Measurements from ENCODE around the gene HAND2.

Gene HAND2

DNA sequence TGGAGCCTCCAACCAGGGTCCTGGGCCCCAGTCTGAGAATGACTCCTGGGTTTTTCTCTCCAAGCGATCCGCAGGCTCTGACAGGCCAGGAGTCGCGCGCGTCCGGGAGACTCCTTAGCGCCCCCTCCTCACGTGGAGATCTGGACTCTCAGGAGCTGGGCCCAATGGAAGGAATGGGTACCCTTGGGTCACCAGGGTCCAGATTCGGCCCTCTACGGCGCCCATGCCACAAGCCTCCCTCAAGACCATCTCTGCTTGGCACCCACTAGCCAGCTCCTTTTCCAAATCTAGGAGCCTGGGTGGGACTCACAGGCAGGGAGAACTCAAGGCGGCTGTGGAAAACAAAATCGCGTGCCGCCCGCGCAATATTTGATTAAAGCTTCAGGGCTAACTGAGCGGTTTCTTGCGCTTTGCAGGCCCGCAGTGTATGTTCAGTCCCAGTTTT is 7.1 kb downstream of the HAND2 start:
- no peak for DNase-seq (ENCODE audit: extremely low read depth, low read depth)
- TF ChIP-seq, protein P1, sequence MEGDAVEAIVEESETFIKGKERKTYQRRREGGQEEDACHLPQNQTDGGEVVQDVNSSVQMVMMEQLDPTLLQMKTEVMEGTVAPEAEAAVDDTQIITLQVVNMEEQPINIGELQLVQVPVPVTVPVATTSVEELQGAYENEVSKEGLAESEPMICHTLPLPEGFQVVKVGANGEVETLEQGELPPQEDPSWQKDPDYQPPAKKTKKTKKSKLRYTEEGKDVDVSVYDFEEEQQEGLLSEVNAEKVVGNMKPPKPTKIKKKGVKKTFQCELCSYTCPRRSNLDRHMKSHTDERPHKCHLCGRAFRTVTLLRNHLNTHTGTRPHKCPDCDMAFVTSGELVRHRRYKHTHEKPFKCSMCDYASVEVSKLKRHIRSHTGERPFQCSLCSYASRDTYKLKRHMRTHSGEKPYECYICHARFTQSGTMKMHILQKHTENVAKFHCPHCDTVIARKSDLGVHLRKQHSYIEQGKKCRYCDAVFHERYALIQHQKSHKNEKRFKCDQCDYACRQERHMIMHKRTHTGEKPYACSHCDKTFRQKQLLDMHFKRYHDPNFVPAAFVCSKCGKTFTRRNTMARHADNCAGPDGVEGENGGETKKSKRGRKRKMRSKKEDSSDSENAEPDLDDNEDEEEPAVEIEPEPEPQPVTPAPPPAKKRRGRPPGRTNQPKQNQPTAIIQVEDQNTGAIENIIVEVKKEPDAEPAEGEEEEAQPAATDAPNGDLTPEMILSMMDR (IDR thresholded peaks at IDR 0.05; ENCODE audit: low read depth, low read length), result no peak

DNA sequence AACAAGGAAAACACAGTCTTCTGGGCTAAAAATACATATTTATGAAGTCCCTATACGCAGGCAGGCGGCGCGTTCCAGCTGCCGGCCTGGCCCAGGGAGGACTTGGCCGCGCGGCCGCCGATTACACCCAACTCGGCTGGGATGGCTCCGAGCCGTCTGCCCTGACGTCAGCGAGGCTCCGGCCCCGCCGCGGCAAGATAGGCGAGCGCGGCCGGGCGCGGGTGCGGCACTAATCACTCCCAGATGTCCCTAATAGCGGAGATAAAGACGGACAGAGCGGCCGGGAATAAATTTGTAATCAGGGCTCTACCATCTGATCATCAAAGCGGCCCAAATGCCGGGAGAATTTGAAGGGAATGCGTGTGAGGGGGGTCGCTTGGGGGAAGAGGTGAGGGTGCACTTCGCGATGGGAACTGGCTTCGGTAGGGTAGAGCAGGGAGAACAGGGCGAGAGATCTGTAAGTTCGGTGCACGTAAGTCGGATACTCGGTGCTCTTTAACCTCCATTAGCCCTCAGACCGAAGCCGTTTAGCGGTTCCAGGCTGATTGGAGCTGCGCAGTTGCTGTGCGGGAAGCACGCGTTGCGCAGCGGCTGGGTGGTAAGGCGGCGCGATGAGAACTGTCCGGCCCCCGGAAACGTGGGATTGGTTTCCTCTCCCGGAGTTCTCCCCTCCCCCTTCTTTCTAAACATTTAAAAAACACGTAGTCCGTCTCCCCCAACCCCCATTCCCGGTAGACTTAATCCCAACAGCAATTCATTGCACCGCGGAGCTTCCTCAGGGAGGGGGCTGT is 7.7 kb downstream of the HAND2 start:
- TF ChIP-seq, protein P1 (IDR thresholded peaks at IDR 0.05; ENCODE audit: low read depth, low read length), result peak; percentile 9; the same call in 1 of the 2 replicates
- peak; percentile 63 for DNase-seq (ENCODE audit: extremely low read depth, low read depth)

DNA sequence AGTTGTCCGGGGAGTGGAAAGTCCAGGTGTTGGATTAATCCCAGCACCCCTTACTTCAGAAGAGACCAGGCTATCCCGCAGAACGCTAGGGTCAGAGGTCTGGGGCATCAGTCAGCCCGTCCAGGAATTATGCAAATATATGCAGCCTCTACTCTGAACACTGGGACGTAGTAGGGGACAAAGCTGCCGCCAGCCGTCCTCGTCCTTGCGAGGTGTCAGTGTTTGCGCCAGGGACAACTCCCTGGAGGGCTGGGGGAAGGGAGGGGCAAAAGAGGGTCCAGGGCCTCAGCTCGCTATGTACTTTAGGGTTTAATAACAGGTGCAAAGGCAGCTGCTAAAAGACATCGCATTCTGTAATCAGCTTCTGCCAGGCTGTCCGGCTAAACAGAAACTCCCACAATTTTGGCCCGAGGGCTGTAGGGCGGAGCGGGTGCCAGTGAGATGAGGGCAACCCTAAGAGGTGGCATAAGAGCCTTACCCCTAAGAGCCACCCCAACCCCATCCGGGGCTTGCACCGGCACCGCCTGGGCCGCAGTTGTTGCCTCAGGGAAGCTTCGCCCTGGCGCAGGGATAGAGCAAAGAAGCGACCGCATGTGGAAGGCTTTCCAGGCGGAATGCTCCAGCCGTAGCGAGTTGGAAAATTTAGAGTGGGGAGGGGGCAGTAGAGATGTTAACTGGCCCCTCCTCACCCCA is 8.4 kb downstream of the HAND2 start:
- TF ChIP-seq, protein P1 (IDR thresholded peaks at IDR 0.05; ENCODE audit: low read depth, low read length), result no peak
- no peak for DNase-seq (ENCODE audit: extremely low read depth, low read depth)

DNA sequence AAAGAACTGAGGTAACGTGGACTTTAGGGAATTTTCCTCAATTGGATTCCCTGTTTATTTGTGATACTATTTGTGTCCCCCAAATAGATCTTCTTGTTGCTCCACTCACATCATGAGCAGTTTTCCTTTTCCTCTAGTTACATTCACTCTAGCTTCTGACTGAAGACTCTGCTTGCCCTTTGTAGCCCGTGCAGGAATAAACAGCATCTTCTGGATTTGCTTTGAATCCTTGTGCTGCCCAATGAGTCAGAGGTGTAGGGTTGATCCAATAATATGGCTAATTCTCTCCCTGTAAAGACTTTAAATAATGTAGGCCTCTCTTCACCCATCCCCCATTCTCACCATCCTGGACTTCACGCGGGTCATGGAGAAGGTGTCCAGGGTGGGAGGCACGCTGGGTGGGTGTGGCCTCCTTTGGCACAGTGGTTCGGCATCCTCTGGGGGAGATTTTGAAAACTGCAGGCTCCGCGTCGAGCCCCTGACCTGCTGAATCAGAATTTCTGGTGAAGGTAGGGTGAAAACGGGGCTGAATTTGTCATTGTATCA is 9.0 kb downstream of the HAND2 start:
- DNase-seq (ENCODE audit: extremely low read depth, low read depth), result no peak
- TF ChIP-seq, protein P1 (IDR thresholded peaks at IDR 0.05; ENCODE audit: low read depth, low read length), result no peak

DNA sequence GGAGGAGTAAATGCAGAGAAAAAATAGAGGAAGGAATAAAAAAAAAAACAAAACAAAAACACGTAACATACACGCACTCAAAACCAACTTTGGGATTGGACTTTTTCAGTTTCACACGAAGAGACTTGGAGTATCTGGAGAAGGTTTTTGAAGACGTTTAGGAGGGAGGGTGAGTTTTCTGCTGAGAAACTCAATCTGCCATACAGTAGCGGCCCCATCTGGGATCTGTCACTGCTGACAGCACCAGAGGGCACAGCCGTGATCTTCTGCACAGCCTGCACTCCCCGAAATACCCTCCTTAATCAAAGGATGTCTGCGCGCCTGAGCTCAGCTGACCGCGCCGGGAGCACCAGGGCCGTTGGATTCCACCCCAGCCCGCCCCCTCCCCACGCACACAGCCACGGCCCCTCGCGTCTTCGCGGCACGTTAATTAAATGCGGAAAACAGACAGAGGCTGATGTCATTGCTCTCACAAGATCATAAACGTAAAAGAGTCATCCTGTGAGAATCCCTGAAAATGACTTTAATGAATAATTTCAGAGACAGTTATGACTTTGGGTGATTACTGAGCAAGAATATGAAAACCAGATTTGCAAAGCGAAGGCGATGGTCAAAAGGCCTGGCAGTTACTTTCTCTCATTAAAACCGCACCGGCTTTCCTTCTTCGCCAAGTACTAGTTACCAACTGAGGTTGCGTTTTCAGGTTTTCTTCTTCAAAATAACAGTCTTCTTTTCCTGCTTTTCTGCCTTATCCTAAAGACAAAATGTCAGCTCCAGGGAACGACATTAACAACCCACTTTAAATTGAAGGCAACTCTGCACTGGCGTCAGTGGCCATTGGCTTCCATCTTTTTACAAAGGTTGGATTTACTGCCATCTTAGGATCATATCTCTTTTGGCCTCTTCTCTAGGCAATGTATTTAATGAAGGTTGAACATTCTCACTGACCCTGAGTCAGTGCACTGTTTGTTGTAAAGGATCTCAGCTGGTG is 10.6 kb downstream of the HAND2 start:
- no peak for DNase-seq (ENCODE audit: extremely low read depth, low read depth)
- TF ChIP-seq, protein P1 (IDR thresholded peaks at IDR 0.05; ENCODE audit: low read depth, low read length), result no peak

DNA sequence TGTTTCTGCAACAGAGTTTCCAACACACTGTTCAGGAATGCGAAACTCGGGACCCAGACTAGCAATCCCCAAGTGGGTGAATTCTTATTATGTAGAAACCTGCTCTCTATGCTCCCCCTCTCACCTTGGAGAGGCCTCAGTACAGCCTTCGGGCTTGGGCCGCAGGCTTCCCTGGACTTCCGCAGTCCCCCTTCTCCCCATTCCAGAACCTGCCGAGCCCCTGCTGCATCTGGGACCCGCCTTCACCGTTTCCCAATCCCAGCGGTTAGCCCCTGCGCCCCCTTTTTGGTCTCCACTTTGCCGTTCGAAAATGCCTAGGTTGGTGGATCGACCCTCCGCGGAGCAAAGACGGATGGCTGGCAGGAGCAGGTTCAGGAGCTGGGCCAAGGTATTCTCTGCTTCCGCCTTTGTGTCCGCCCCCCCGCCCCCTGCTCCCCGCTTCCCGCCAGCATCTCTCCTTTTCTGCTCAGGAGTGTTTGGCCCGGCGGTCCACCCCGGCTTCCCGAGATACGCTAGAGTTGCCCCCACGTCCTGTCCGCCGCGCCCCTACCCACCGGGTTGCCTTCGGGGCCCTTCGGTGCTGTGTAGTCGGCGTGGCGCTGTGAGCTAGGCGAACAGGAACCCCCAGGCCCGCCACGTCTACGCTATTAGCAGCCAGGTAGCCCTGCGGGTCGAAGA is 11.5 kb downstream of the HAND2 start:
- TF ChIP-seq, protein P1 (IDR thresholded peaks at IDR 0.05; ENCODE audit: low read depth, low read length), result no peak
- DNase-seq (ENCODE audit: extremely low read depth, low read depth), result no peak
